Liver (tissue), 9 donors: Measurements from ENCODE around the gene NEDD4. TPM values are rescaled to one million over a fixed set of nuclear protein-coding genes. Genes with fewer than 3 reads are reported as not detected.
"Not testable (repeated sequence)": the region's sequence is repeated elsewhere in the genome, so short reads cannot be mapped to it uniquely, and the experiment has no call there.

Source experiments
- DNase-seq: peaks from one replicate; pipeline ENCODE4 v3.0.0-alpha.2; 2017; ENCODE audit warnings: low spot score
- H3K27ac ChIP-seq, 2 donors: one replicate each; pipeline ENCODE4 v1.7.0; 2013; ENCODE audit warnings: inconsistent platforms in 2 of 2, low read length in 2 of 2, control low read depth in 1 of 2, low read depth in 1 of 2, mild to moderate bottlenecking in 1 of 2
- H3K27me3 ChIP-seq, 4 donors: one replicate each; pipeline versions ENCODE4 v1.6.1 to v1.7.0; 2013; ENCODE audit warnings: low read length in 3 of 4, inconsistent platforms in 1 of 4, mild to moderate bottlenecking in 1 of 4, moderate library complexity in 1 of 4; ENCODE audit not compliant: control insufficient read depth in 4 of 4, insufficient read depth in 4 of 4
- H3K36me3 ChIP-seq, 4 donors: one replicate each; pipeline versions ENCODE4 v1.6.1 to v1.7.0; 2013; ENCODE audit warnings: low read length in 3 of 4, mild to moderate bottlenecking in 3 of 4, low read depth in 1 of 4, moderate library complexity in 1 of 4; ENCODE audit not compliant: control insufficient read depth in 4 of 4, insufficient read depth in 3 of 4
- H3K4me1 ChIP-seq, 4 donors: one replicate each; pipeline versions ENCODE4 v1.6.1 to v1.7.0; 2013; ENCODE audit warnings: low read length in 3 of 4, mild to moderate bottlenecking in 3 of 4, moderate library complexity in 1 of 4; ENCODE audit not compliant: control insufficient read depth in 4 of 4, insufficient read depth in 4 of 4
- H3K4me3 ChIP-seq, 3 donors: one replicate each; pipeline versions ENCODE4 v1.6.1 to v1.7.0; 2013; ENCODE audit warnings: low read length in 3 of 3, control low read depth in 1 of 3, low read depth in 1 of 3, mild to moderate bottlenecking in 1 of 3
- H3K9ac ChIP-seq, 2 donors: one replicate each; pipeline ENCODE4 v1.7.0; 2013; ENCODE audit warnings: low read length in 2 of 2, mild to moderate bottlenecking in 2 of 2, moderate library complexity in 2 of 2, control low read depth in 1 of 2, low read depth in 1 of 2
- H3K9me3 ChIP-seq, 4 donors: one replicate each; pipeline versions ENCODE4 v1.6.1 to v1.7.0; 2013; ENCODE audit warnings: low read length in 3 of 4; ENCODE audit not compliant: control insufficient read depth in 4 of 4
- ATF3 ChIP-seq: IDR thresholded peaks from 2 replicates; pipeline ENCODE4 v1.6.1; 2016; ENCODE audit warnings: antibody characterized with exemption
- CTCF ChIP-seq: fragments of 150-350 bp; IDR thresholded peaks from 2 replicates; pipeline ENCODE4 v1.5.1; 2017; ENCODE audit warnings: improper control_type of control experiment, low read depth, low read length; ENCODE audit not compliant: missing input control
- EGR1 ChIP-seq, 2 donors: IDR thresholded peaks; 2 replicates each; pipeline ENCODE4 v1.6.1; 2016 to 2018; ENCODE audit warnings: antibody characterized with exemption in 2 of 2, low read depth in 2 of 2
- FOXA2 ChIP-seq: IDR thresholded peaks from 2 replicates; pipeline ENCODE4 v1.6.1; 2016; ENCODE audit warnings: antibody characterized with exemption
- GABPA ChIP-seq, 2 donors: IDR thresholded peaks in 1 of 2; conservative IDR thresholded peaks in 1 of 2; 2 replicates each; pipeline ENCODE4 v1.6.1; 2016; ENCODE audit warnings: antibody characterized with exemption in 2 of 2, mild to moderate bottlenecking in 1 of 2, moderate library complexity in 1 of 2
- HNF4A ChIP-seq, 2 donors: conservative IDR thresholded peaks; 2 replicates each; pipeline ENCODE4 v1.6.1; 2016; ENCODE audit warnings: antibody characterized with exemption in 2 of 2, mild to moderate bottlenecking in 2 of 2
- HNF4G ChIP-seq: IDR thresholded peaks from 2 replicates; pipeline ENCODE4 v1.6.1; 2016; ENCODE audit warnings: antibody characterized with exemption
- JUND ChIP-seq, 2 donors: IDR thresholded peaks; 2 replicates each; pipeline ENCODE4 v1.6.1; 2016; ENCODE audit warnings: antibody characterized with exemption in 2 of 2
- NR2F2 ChIP-seq: IDR thresholded peaks from 2 replicates; pipeline ENCODE4 v1.6.1; 2016; ENCODE audit warnings: antibody characterized with exemption
- RAD21 ChIP-seq, 2 donors: IDR thresholded peaks; 2 replicates each; pipeline ENCODE4 v1.6.1; 2016; ENCODE audit warnings: antibody characterized with exemption in 2 of 2, mild to moderate bottlenecking in 2 of 2
- RXRA ChIP-seq, 2 donors: IDR thresholded peaks; 2 replicates each; pipeline ENCODE4 v1.6.1; 2017 to 2018; ENCODE audit warnings: antibody characterized with exemption in 2 of 2, mild to moderate bottlenecking in 1 of 2
- TAF1 ChIP-seq: conservative IDR thresholded peaks from 2 replicates; pipeline ENCODE4 v1.6.1; 2016; ENCODE audit warnings: antibody characterized with exemption, mild to moderate bottlenecking
- YY1 ChIP-seq: IDR thresholded peaks from 2 replicates; pipeline ENCODE4 v1.6.1; 2016; ENCODE audit warnings: antibody characterized with exemption, mild to moderate bottlenecking
- WGBS: extraction: QIAGEN DNeasy Blood & Tissue Kit; methylation state at CpG from one replicate; pipeline ENCODE4 v1.1.7; 2013; 5-methylcytosine and 5-hydroxymethylcytosine counted together
- polyA plus RNA-seq, 2 donors: library from polyadenylated mRNA; stranded (reverse) in 1 of 2; unstranded in 1 of 2; fragments of 200-250 nt in 1 of 2; fragments of >200 nt in 1 of 2; fragmentation: Nextera tagmentation in 1 of 2; extraction: Ambion mirVana in 1 of 2; gene quantifications; one replicate each; pipeline versions ENCODE4 v1.2.1 to v1.2.3, GENCODE V29; 2013 to 2015
- total RNA-seq, 2 donors: library from RNA; depleted of rRNA; stranded (reverse); fragments of >200 nt; gene quantifications; one replicate each; pipeline ENCODE4 v1.2.3, GENCODE V29; 2014
- TF ChIP-seq, protein P1 (sequence below): IDR thresholded peaks from 2 replicates; pipeline ENCODE4 v1.6.1; 2016; ENCODE audit warnings: antibody characterized with exemption
- TF ChIP-seq, protein P2 (sequence below): IDR thresholded peaks from 2 replicates; pipeline ENCODE4 v1.6.1; 2016; ENCODE audit warnings: antibody characterized with exemption, mild to moderate bottlenecking
- TF ChIP-seq, protein P3 (sequence below): IDR thresholded peaks from 2 replicates; pipeline ENCODE4 v1.6.1; 2016; ENCODE audit warnings: antibody characterized with exemption
- donor health status: healthy.
- donor health status: healthy.
- donor health status: healthy.
- donor health status: healthy.
- donor health status: healthy.

The NEDD4 gene
- total and polyA plus RNA-seq, 4 donors: 9.1 to 17.5 (median 12.4) TPM

GRCh38 chr15:55789066-55789660, 204.2 kb downstream of the NEDD4 start:
- 79% methylated on average over 8 of the region's 8 CpGs for WGBS
- Histone ChIP-seq H3K9me3 (peaks cover 0 to 1% (median under 1%) of the 10 kb centered on the region in 4 donors), H3K27me3 (no peaks in the 10 kb centered on the region), H3K27ac (no peak overlapping the region), H3K9ac (no peak overlapping the region), H3K4me3 (no peak overlapping the region), H3K4me1 (no peaks in the 10 kb centered on the region), H3K36me3 (no peaks in the 10 kb centered on the region)
- peak; percentile 38 for DNase-seq
- TF ChIP-seq RAD21 (IDR thresholded peaks at IDR 0.05): peak in 1 of 2 donors; percentile 11
- TF ChIP-seq CTCF: peak; percentile 26
- no peak for TF ChIP-seq RXRA (IDR thresholded peaks at IDR 0.05)
- no peak for TF ChIP-seq HNF4G
- TF ChIP-seq GABPA (IDR thresholded peaks at IDR 0.05 in 1 of 2, conservative IDR thresholded peaks at IDR 0.05 in 1 of 2): no peak

DNA sequence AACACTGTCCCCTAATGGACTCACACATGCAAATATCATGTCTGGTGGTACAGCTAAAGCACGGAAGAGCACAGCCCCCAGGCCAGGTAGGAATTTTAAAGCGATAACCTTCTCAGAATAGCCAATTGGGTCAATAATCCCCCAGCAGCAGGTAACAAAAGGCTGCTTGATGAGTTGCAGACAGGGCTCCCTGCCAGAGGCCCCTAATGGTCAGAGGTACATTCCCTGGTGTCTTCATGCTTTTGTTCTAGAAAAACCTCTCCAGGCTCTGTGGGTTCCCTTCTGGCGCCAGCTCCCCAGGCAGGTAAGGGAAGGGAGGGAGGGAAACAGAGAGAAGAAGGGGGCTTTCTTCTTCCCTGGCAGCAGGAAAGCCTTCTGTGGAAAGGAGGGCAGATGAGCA, 207.1 kb downstream of the NEDD4 start:
- H3K27ac ChIP-seq: no peak overlapping the region
- H3K27me3 ChIP-seq: no peaks in the 10 kb centered on the region
- H3K36me3 ChIP-seq: no peaks in the 10 kb centered on the region
- TF ChIP-seq GABPA (IDR thresholded peaks at IDR 0.05 in 1 of 2, conservative IDR thresholded peaks at IDR 0.05 in 1 of 2): no peak
- TF ChIP-seq ATF3: no peak
- TF ChIP-seq, protein P1, sequence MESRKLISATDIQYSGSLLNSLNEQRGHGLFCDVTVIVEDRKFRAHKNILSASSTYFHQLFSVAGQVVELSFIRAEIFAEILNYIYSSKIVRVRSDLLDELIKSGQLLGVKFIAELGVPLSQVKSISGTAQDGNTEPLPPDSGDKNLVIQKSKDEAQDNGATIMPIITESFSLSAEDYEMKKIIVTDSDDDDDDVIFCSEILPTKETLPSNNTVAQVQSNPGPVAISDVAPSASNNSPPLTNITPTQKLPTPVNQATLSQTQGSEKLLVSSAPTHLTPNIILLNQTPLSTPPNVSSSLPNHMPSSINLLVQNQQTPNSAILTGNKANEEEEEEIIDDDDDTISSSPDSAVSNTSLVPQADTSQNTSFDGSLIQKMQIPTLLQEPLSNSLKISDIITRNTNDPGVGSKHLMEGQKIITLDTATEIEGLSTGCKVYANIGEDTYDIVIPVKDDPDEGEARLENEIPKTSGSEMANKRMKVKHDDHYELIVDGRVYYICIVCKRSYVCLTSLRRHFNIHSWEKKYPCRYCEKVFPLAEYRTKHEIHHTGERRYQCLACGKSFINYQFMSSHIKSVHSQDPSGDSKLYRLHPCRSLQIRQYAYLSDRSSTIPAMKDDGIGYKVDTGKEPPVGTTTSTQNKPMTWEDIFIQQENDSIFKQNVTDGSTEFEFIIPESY: no peak
- TF ChIP-seq YY1: no peak
- TF ChIP-seq NR2F2: no peak
- no peak for TF ChIP-seq HNF4G
- TF ChIP-seq, protein P2, sequence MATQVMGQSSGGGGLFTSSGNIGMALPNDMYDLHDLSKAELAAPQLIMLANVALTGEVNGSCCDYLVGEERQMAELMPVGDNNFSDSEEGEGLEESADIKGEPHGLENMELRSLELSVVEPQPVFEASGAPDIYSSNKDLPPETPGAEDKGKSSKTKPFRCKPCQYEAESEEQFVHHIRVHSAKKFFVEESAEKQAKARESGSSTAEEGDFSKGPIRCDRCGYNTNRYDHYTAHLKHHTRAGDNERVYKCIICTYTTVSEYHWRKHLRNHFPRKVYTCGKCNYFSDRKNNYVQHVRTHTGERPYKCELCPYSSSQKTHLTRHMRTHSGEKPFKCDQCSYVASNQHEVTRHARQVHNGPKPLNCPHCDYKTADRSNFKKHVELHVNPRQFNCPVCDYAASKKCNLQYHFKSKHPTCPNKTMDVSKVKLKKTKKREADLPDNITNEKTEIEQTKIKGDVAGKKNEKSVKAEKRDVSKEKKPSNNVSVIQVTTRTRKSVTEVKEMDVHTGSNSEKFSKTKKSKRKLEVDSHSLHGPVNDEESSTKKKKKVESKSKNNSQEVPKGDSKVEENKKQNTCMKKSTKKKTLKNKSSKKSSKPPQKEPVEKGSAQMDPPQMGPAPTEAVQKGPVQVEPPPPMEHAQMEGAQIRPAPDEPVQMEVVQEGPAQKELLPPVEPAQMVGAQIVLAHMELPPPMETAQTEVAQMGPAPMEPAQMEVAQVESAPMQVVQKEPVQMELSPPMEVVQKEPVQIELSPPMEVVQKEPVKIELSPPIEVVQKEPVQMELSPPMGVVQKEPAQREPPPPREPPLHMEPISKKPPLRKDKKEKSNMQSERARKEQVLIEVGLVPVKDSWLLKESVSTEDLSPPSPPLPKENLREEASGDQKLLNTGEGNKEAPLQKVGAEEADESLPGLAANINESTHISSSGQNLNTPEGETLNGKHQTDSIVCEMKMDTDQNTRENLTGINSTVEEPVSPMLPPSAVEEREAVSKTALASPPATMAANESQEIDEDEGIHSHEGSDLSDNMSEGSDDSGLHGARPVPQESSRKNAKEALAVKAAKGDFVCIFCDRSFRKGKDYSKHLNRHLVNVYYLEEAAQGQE: no peak
- TF ChIP-seq, protein P3, sequence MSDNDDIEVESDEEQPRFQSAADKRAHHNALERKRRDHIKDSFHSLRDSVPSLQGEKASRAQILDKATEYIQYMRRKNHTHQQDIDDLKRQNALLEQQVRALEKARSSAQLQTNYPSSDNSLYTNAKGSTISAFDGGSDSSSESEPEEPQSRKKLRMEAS: no peak
- no peak for TF ChIP-seq JUND (IDR thresholded peaks at IDR 0.05)
- no peak for TF ChIP-seq FOXA2
- no peak for TF ChIP-seq HNF4A (conservative IDR thresholded peaks at IDR 0.05)
- no peak for TF ChIP-seq EGR1 (IDR thresholded peaks at IDR 0.05; ENCODE audit: low read depth in 2 of 2)
- TF ChIP-seq TAF1: no peak
- TF ChIP-seq CTCF: no peak
- no peak overlapping the region for H3K4me3 ChIP-seq
- H3K4me1 ChIP-seq: no peaks in the 10 kb centered on the region
- no peak for DNase-seq
- 86% methylated on average over 3 of the region's 3 CpGs for WGBS
- H3K9me3 ChIP-seq: no peaks in the 10 kb centered on the region
- no peak overlapping the region for H3K9ac ChIP-seq

DNA sequence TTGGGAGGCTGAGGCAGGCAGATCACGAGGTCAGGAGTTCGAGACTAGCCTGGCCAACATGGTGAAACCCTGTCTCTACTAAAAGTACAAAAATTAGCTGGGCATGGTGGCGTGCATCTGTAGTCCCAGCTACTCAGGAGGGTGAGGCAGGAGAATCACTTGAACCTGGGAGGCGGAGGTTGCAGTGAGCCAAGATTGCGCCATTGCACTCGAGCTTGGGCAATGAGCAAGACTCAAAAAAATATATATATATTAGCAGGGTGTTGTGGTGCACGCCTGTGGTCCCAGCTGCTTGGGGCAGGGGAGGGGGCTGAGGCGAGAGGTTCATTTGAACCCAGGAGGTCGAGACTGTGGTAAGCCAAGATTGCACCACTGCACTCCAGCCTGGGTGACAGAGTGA, 207.8 kb downstream of the NEDD4 start:
- not testable (repeated sequence) for H3K4me3 ChIP-seq, H3K9ac ChIP-seq, H3K27ac ChIP-seq, DNase-seq, H3K36me3 ChIP-seq, H3K4me1 ChIP-seq, H3K9me3 ChIP-seq, H3K27me3 ChIP-seq
- WGBS: 87% methylated on average over 9 of the region's 9 CpGs
